H1 (cell line): ENCODE measurements around the gene LMX1B. TPM values are rescaled to one million over a fixed set of nuclear protein-coding genes. Genes with fewer than 3 reads are reported as not detected.

Experiments
- CTCF ChIA-PET: fragments of 300-600 bp; sonication (Branson Sonifier 250); formaldehyde crosslinking; loops from one replicate; lab custom pipeline; 2021; ENCODE audit not compliant: partially characterized antibody; lab: Charles Lee
- POLR2A ChIA-PET: fragments of 300-600 bp; sonication (Branson Sonifier 250); formaldehyde crosslinking; loops from one replicate; lab custom pipeline; 2021; ENCODE audit warnings: inconsistent platforms; ENCODE audit not compliant: partially characterized antibody; lab: Charles Lee
- DNase-seq, 2 experiments: peaks; one replicate each; pipeline versions ENCODE4 v3.0.0 to v3.0.0-alpha.2; 2010 to 2022; ENCODE audit warnings: low spot score in 2 of 2, low read depth in 1 of 2, mixed read lengths in 1 of 2
- FAIRE-seq: peaks from 2 replicates; lab custom pipeline; 2011; peaks lifted over from hg19 to GRCh38; lab: Jason Lieb, UNC
- H2AFZ ChIP-seq: 2 replicates; pipeline ENCODE4 v1.8.1; 2012; ENCODE audit warnings: low read length, inconsistent platforms
- H2AK5ac ChIP-seq: 2 replicates; pipeline ENCODE4 v1.6.1; 2013; ENCODE audit warnings: low read depth, low read length
- H2BK120ac ChIP-seq: replicated peaks from 2 replicates; pipeline ENCODE3; 2013; ENCODE audit warnings: low read depth, low read length, inconsistent platforms
- H2BK12ac ChIP-seq: 2 replicates; pipeline ENCODE4 v1.6.1; 2013; ENCODE audit warnings: low read depth, low read length
- H2BK15ac ChIP-seq: 2 replicates; pipeline ENCODE4 v1.6.1; 2013; ENCODE audit warnings: low read length
- H2BK20ac ChIP-seq: 2 replicates; pipeline ENCODE4 v1.6.1; 2013; ENCODE audit warnings: low read length
- H2BK5ac ChIP-seq: 2 replicates; pipeline ENCODE4 v1.6.1; 2013; ENCODE audit warnings: low read depth, low read length
- H3K14ac ChIP-seq: 2 replicates; pipeline ENCODE4 v1.6.1; 2013; ENCODE audit warnings: inconsistent platforms; ENCODE audit not compliant: insufficient read length
- H3K18ac ChIP-seq: 2 replicates; pipeline ENCODE4 v1.6.1; 2013; ENCODE audit warnings: low read length; ENCODE audit errors: extremely low read depth
- H3K23ac ChIP-seq: 2 replicates; pipeline ENCODE4 v1.6.1; 2013; ENCODE audit warnings: inconsistent platforms; ENCODE audit not compliant: insufficient read length
- H3K23me2 ChIP-seq: 2 replicates; pipeline ENCODE4 v1.6.1; 2013; ENCODE audit warnings: low read depth, low read length
- H3K27ac ChIP-seq: 2 replicates; pipeline ENCODE4 v1.6.1; 2011; ENCODE audit warnings: low read depth, low read length, inconsistent platforms
- H3K27me3 ChIP-seq, 4 experiments: replicated peaks in 1 of 4; 1 replicate in 1 of 4; 2 replicates in 3 of 4; pipeline versions ENCODE4 v1.6.1 to v1.8.1; 2011 to 2013; ENCODE audit warnings: low read length in 3 of 4, mild to moderate bottlenecking in 3 of 4, inconsistent platforms in 2 of 4, mixed read lengths in 2 of 4, moderate library complexity in 1 of 4; ENCODE audit not compliant: control insufficient read depth in 3 of 4, insufficient read depth in 3 of 4; ENCODE audit errors: extremely low read depth in 1 of 4
- H3K36me3 ChIP-seq, 4 experiments: 2 replicates each; pipeline versions ENCODE4 v1.6.1 to v1.8.1; 2011 to 2013; ENCODE audit warnings: mild to moderate bottlenecking in 4 of 4, low read length in 3 of 4, moderate library complexity in 2 of 4, control low read depth in 1 of 4, inconsistent platforms in 1 of 4; ENCODE audit not compliant: insufficient read depth in 4 of 4, control insufficient read depth in 2 of 4
- H3K4ac ChIP-seq: replicated peaks from 2 replicates; pipeline ENCODE3; 2013; ENCODE audit warnings: low read length, low read depth, mixed read lengths, inconsistent platforms; ENCODE audit not compliant: insufficient read length
- H3K4me1 ChIP-seq, 4 experiments: replicated peaks in 1 of 4; 1 replicate in 1 of 4; 2 replicates in 3 of 4; pipeline versions ENCODE4 v1.6.1 to v1.8.1; 2011 to 2013; ENCODE audit warnings: low read length in 3 of 4, inconsistent platforms in 2 of 4, mixed read lengths in 1 of 4; ENCODE audit not compliant: insufficient read depth in 4 of 4, control insufficient read depth in 3 of 4
- H3K4me2 ChIP-seq, 2 experiments: 2 replicates each; pipeline versions ENCODE4 v1.6.1 to v1.8.1; 2011 to 2013; ENCODE audit warnings: low read depth in 2 of 2, low read length in 2 of 2, control low read depth in 1 of 2, inconsistent platforms in 1 of 2, mild to moderate bottlenecking in 1 of 2; ENCODE audit not compliant: insufficient read depth in 1 of 2
- H3K4me3 ChIP-seq, 4 experiments: fragments of 200-600, 300-600 bp in 1 of 4; sonication (generic), shearing (Covaris generic), sonication (Bioruptor Twin) in 1 of 4; 2 replicates each; pipeline versions ENCODE4 v1.5.1 to v1.8.1; 2011 to 2016; ENCODE audit warnings: low read length in 4 of 4, low read depth in 3 of 4, control low read depth in 2 of 4, inconsistent platforms in 2 of 4, mild to moderate bottlenecking in 2 of 4, mixed read lengths in 1 of 4, moderate library complexity in 1 of 4; ENCODE audit not compliant: insufficient read depth in 2 of 4; ENCODE audit errors: extremely low read depth in 1 of 4
- H3K56ac ChIP-seq: replicated peaks from 2 replicates; pipeline ENCODE3; 2013; ENCODE audit warnings: low read depth, mild to moderate bottlenecking, mixed read lengths, low read length, inconsistent platforms; ENCODE audit not compliant: insufficient read length
- H3K79me1 ChIP-seq: 2 replicates; pipeline ENCODE4 v1.6.1; 2013; ENCODE audit warnings: low read depth, low read length, control low read depth
- H3K79me2 ChIP-seq, 2 experiments: 2 replicates each; pipeline versions ENCODE4 v1.6.1 to v1.8.1; 2012 to 2013; ENCODE audit warnings: low read length in 2 of 2, mild to moderate bottlenecking in 2 of 2, inconsistent platforms in 1 of 2; ENCODE audit not compliant: insufficient read depth in 2 of 2, control insufficient read depth in 1 of 2
- H3K9ac ChIP-seq, 4 experiments: replicated peaks in 1 of 4; 1 replicate in 1 of 4; 2 replicates in 3 of 4; pipeline versions ENCODE4 v1.6.1 to v1.8.1; 2011 to 2013; ENCODE audit warnings: low read depth in 3 of 4, low read length in 3 of 4, control low read depth in 2 of 4, mild to moderate bottlenecking in 2 of 4, moderate library complexity in 2 of 4, inconsistent platforms in 1 of 4; ENCODE audit errors: extremely low read depth in 1 of 4
- H3K9me3 ChIP-seq, 2 experiments: 2 replicates each; pipeline versions ENCODE4 v1.6.1 to v1.8.1; 2012 to 2013; ENCODE audit warnings: mild to moderate bottlenecking in 2 of 2, moderate library complexity in 2 of 2, control low read depth in 1 of 2, inconsistent platforms in 1 of 2, low read depth in 1 of 2, low read length in 1 of 2, mixed read lengths in 1 of 2; ENCODE audit not compliant: insufficient read depth in 2 of 2
- H4K20me1 ChIP-seq, 2 experiments: replicated peaks in 1 of 2; 2 replicates each; pipeline versions ENCODE3 to v1.8.1; 2011 to 2013; ENCODE audit warnings: inconsistent platforms in 2 of 2, low read length in 2 of 2, mild to moderate bottlenecking in 1 of 2; ENCODE audit not compliant: insufficient read depth in 2 of 2, control insufficient read depth in 1 of 2
- H4K5ac ChIP-seq: 2 replicates; pipeline ENCODE4 v1.6.1; 2013; ENCODE audit warnings: low read length, low read depth, mixed read lengths, inconsistent platforms; ENCODE audit not compliant: insufficient read length
- H4K8ac ChIP-seq: 2 replicates; pipeline ENCODE4 v1.8.0; 2013; ENCODE audit warnings: mild to moderate bottlenecking, moderate library complexity, low read length, inconsistent platforms; ENCODE audit not compliant: insufficient read depth; ENCODE audit errors: extremely low read depth
- H4K91ac ChIP-seq: replicated peaks from 2 replicates; pipeline ENCODE3; 2013; ENCODE audit warnings: low read length, mixed read lengths, inconsistent platforms; ENCODE audit not compliant: insufficient read length
- CREB1 ChIP-seq: IDR thresholded peaks from 2 replicates; pipeline ENCODE4 v1.6.1; 2012; ENCODE audit warnings: inconsistent platforms
- CTBP2 ChIP-seq: IDR thresholded peaks from 2 replicates; pipeline ENCODE4 v1.7.0; 2011; ENCODE audit warnings: borderline replicate concordance, mild to moderate bottlenecking, moderate library complexity, mixed read lengths, low read length; ENCODE audit not compliant: insufficient read depth, insufficient read length
- EZH2 ChIP-seq: fragments of 200-600 bp; sonication (generic); IDR thresholded peaks from 2 replicates; pipeline ENCODE4 v1.7.1; 2012; ENCODE audit warnings: low read depth, mild to moderate bottlenecking, moderate library complexity, low read length, inconsistent platforms; ENCODE audit not compliant: severe bottlenecking
- GABPA ChIP-seq: IDR thresholded peaks from 2 replicates; pipeline ENCODE4 v1.6.1; 2011; ENCODE audit warnings: mild to moderate bottlenecking, low read length, moderate library complexity, borderline replicate concordance; ENCODE audit not compliant: insufficient read depth
- HDAC6 ChIP-seq: IDR thresholded peaks from one replicate; pipeline ENCODE4 v1.7.1; 2012; ENCODE audit warnings: low read depth, mild to moderate bottlenecking, inconsistent platforms, low read length, moderate library complexity
- KDM5A ChIP-seq: fragments of 200-600 bp; IDR thresholded peaks from 2 replicates; pipeline ENCODE4 v1.7.1; 2012; ENCODE audit warnings: mild to moderate bottlenecking, low read length, inconsistent platforms, mixed read lengths
- MAFK ChIP-seq: IDR thresholded peaks from 2 replicates; pipeline ENCODE4 v1.6.1; 2012; ENCODE audit warnings: low read depth, mild to moderate bottlenecking, improper control_type of control experiment, low read length
- NANOG ChIP-seq: IDR thresholded peaks from 2 replicates; pipeline ENCODE4 v1.6.1; 2011; ENCODE audit warnings: low read length, low read depth, mild to moderate bottlenecking, inconsistent platforms; ENCODE audit not compliant: insufficient read depth, poor library complexity, severe bottlenecking
- SAP30 ChIP-seq: fragments of 300-600 bp; sonication (generic); IDR thresholded peaks from 2 replicates; pipeline ENCODE4 v1.7.1; 2012; ENCODE audit warnings: low read length, moderate library complexity, mild to moderate bottlenecking, inconsistent platforms; ENCODE audit not compliant: insufficient read depth, insufficient replicate concordance
- SP2 ChIP-seq: IDR thresholded peaks from 2 replicates; pipeline ENCODE4 v1.6.1; 2012; ENCODE audit warnings: mild to moderate bottlenecking, low read length, inconsistent platforms
- TAF1 ChIP-seq: IDR thresholded peaks from 2 replicates; pipeline ENCODE4 v1.6.1; 2011; ENCODE audit warnings: mild to moderate bottlenecking, low read depth, low read length
- YY1 ChIP-seq: IDR thresholded peaks from 2 replicates; pipeline ENCODE4 v1.6.1; 2011; ENCODE audit warnings: low read depth, mild to moderate bottlenecking, low read length
- WGBS, 2 experiments: shearing (Covaris generic) in 1 of 2; methylation state at CpG; one replicate each; pipeline versions ENCODE4 v1.1.6 to v1.1.7; 2013 to 2015; ENCODE audit warnings: low lambda C conversion rate in 2 of 2, mixed read lengths in 2 of 2, inconsistent platforms in 1 of 2, low coverage in 1 of 2, missing lambda C conversion rate in 1 of 2; ENCODE audit not compliant: insufficient replicate concordance in 2 of 2, insufficient coverage in 1 of 2, insufficient read length in 1 of 2; ENCODE audit errors: extremely low coverage in 1 of 2, missing lambda C conversion rate in 1 of 2; 5-methylcytosine and 5-hydroxymethylcytosine counted together
- polyA plus RNA-seq, 7 experiments: library from polyadenylated mRNA; depleted of rRNA in 3 of 7; stranded (reverse) in 5 of 7; unstranded in 2 of 7; fragments of >200 nt in 5 of 7; fragments of 200-250 nt in 2 of 7; gene quantifications; 1 replicate in 5 of 7; 2 replicates in 1 of 7; 4 replicates in 1 of 7; pipeline versions ENCODE4 v1.2.1 to v1.2.3, GENCODE V29; 2011 to 2013; ENCODE audit warnings: missing spikeins in 2 of 7, mixed read lengths in 2 of 7
- total RNA-seq: library from RNA; stranded (reverse); fragmentation: NEBNext Ultra II Directional; extraction: Animal tissue kit (Norgen Biotek cat#: 25700); gene quantifications from 2 replicates; pipeline ENCODE4 v1.2.1, GENCODE V29; 2021

The LMX1B gene
- total and polyA plus RNA-seq, 2 of the 8 experiments (the other 6 are each of a cell fraction or from before 2014, with no cell fraction given): 0.09 to 0.37 TPM

GRCh38 chr9:126617823-126618165 lies 4.1 kb downstream of the LMX1B start:
- DNase-seq (no peak), FAIRE-seq (no peak)
- Histone ChIP-seq H3K27me3 (peaks cover 93 to 96% (median 95%) of the 10 kb centered on the region in 4 experiments), H4K20me1 (peaks cover 4 to 31% of the 10 kb centered on the region in 2 experiments), H2BK12ac (peak overlapping the region; percentile 27; the same call in 1 of the 2 replicates), H2BK20ac (no peak overlapping the region), H3K9ac (no peak overlapping the region), H3K27ac (no peak overlapping the region), H3K4me1 (peaks cover 14 to 60% (median 42%) of the 10 kb centered on the region in 4 experiments), H3K56ac (no peak overlapping the region), H4K91ac (no peak overlapping the region), H2BK15ac (no peak overlapping the region), H2BK120ac (no peak overlapping the region), H3K23ac (no peak overlapping the region), H4K5ac (no peak overlapping the region), H3K23me2 (peaks cover 2% of the 10 kb centered on the region; the same call in 1 of the 2 replicates), H2BK5ac (no peak overlapping the region), H2AK5ac (no peak overlapping the region), H4K8ac (no peak overlapping the region), H2AFZ (no peak overlapping the region), H3K9me3 (no peaks in the 10 kb centered on the region), H3K79me2 (no peaks in the 10 kb centered on the region), H3K4me3 (peak overlapping the region in 1 of 4 experiments; percentile 51; a peak in 1 of 8 replicates), H3K36me3 (peaks cover 0 to 8% (median 0%) of the 10 kb centered on the region in 4 experiments; a peak in 1 of 8 replicates), H3K18ac (no peak overlapping the region; the same call in 1 of the 2 replicates), H3K4me2 (peak overlapping the region; percentile 32 to 68; a peak in 3 of 4 replicates), H3K14ac (no peak overlapping the region), H3K4ac (peak overlapping the region; percentile 82), H3K79me1 (no peaks in the 10 kb centered on the region)
- CTCF ChIA-PET: interaction anchor here (0.9 to 2.6 kb wide), 8 partner anchors 13 to 164 kb away, joined by 3 to 26 read pairs (median 8); no protein-coding TSS in a partner anchor
- WGBS, 2 experiments: 1% methylated on average over 11 of the region's 12 CpGs; no CpG with 5 or more reads in 1 of the 2 experiments
- POLR2A ChIA-PET: interaction anchor here (1.6 to 1.8 kb wide), 2 partner anchors 9 to 55 kb away, joined by 5 to 8 read pairs; no protein-coding TSS in a partner anchor
- TF ChIP-seq EZH2: no peak
- no peak for TF ChIP-seq GABPA
- no peak for TF ChIP-seq CTBP2
- TF ChIP-seq MAFK: no peak
- TF ChIP-seq SP2: no peak
- TF ChIP-seq HDAC6: no peak
- TF ChIP-seq TAF1: no peak
- no peak for TF ChIP-seq NANOG
- no peak for TF ChIP-seq KDM5A
- no peak for TF ChIP-seq CREB1
- TF ChIP-seq SAP30: no peak
- TF ChIP-seq YY1: no peak
